GM19452 (cell line): ENCODE data around the gene DDX24.

Source experiments
- ATAC-seq: cut with Tn5 transposase; IDR thresholded peaks from one replicate; pipeline ENCODE4 v1.9.1; 2021; ENCODE audit not compliant: unreplicated experiment

Gene DDX24, protein sequence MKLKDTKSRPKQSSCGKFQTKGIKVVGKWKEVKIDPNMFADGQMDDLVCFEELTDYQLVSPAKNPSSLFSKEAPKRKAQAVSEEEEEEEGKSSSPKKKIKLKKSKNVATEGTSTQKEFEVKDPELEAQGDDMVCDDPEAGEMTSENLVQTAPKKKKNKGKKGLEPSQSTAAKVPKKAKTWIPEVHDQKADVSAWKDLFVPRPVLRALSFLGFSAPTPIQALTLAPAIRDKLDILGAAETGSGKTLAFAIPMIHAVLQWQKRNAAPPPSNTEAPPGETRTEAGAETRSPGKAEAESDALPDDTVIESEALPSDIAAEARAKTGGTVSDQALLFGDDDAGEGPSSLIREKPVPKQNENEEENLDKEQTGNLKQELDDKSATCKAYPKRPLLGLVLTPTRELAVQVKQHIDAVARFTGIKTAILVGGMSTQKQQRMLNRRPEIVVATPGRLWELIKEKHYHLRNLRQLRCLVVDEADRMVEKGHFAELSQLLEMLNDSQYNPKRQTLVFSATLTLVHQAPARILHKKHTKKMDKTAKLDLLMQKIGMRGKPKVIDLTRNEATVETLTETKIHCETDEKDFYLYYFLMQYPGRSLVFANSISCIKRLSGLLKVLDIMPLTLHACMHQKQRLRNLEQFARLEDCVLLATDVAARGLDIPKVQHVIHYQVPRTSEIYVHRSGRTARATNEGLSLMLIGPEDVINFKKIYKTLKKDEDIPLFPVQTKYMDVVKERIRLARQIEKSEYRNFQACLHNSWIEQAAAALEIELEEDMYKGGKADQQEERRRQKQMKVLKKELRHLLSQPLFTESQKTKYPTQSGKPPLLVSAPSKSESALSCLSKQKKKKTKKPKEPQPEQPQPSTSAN

DNA sequence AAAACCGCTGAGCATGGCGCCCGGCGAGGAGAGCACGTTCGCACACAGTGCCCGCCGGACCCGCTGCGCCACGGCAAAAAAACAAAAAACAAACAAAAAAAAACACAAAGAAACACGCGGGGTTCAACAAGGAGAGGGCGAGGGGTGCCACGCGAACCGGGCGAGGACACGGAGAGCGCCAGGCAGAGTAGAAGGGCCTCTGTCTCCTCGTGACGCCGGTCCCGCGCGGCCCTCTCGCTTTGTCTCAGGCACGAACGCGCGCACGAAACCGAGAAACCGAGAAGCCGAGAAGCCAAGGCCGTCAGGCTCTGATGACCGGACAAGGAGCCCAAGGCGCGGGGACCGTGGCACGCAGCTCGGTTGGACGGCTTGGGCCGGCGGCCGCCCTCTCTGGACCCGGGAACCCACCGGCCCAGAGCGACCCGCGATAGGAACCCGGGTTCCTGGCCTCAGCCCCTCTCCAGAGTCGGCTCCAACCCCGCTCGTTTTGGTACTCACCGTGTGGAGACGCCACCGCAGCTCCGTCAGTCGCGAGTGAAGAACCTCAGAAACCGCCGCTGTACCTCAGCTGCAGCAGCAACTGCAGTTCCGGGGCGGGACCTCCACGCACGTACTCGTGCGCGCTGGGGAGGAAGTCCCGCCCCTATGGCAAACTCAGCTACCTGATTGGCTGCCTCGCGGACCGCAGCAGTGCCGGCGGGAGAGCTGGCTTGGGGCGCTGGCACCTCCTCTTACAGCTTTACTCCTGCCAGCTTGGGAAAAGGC is at the start of gene DDX24, which contains the start of gene IFI27L1:
Gene DDX24 (minus strand): TSS at position 582 of the 765 bp plus-strand sequence. CDS start 1,460 bp downstream, outside the sequence.
Gene IFI27L1 (plus strand): TSS at position 690 of the 765 bp plus-strand sequence. CDS start 15,628 bp downstream, outside the sequence.
- ATAC-seq, result peak; percentile 98

DNA sequence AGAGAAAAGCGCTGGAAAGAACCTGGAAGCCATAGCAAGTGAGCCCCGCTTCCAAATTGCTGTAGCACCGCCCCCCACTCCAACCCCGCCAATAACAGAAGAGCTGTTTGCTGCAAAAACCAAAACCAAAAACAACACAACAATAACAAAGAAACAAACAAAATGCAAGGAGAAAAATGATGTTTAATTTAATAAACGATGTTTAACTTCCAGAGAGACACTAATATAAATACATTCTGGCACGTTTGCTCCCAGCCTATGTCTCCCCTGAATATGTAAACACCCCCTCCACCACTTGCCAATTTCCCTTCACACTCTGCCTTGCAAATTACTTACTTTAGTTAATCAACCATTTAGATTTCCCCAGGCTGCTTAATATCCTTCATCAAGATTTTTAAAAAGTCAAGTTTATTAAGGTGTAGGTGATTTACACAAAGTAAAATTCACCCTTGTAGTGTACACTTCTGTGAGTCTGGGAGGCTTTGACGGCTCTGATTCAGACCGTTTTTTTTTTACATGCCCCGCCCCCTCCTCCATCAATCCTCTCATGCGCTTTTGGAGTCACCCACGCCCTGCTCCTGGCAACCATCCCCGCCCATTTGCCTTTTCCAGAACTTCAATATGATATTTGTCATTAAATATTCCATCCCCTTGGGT is 48.9 kb upstream of the DDX24 start:
- ATAC-seq, result no peak

DNA sequence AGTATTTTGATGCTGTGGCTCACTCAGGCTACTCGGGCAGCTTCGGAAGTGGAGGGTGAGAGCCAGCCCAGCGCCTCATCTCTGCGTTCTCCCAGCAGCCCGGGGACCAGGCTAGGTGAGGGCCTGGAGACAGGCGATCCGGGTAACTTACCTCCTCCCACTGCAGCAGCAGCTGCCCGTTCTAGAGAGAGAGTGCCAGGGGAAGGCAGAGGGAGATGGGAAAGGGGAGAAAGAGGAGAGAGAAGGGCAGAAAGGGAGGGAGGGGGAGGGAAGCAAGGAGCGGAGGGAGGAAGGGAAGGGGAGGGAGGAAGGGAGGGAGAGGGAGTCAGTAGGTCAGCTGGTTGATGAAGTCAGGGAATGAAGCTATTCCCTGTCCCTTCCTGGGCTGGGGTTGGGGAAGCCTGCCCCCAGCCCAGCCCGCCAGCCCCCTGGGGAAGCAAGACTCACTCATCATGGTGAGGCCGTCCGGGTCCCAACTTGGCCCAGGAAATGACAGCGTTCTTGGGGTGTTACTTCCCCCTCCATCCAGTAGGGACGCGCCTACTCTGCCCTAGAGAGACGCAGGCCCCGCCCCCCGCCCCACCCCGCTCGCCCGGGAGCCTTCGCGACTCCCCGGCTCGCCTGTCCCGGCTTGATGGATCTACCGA is 48.2 kb upstream of the DDX24 start, which contains the start of gene IFI27L2:
Gene IFI27L2 (minus strand): TSS at position 494 of the 647 bp plus-strand sequence. CDS start 40 bp downstream, at position 454.
- ATAC-seq, result peak; percentile 86

DNA sequence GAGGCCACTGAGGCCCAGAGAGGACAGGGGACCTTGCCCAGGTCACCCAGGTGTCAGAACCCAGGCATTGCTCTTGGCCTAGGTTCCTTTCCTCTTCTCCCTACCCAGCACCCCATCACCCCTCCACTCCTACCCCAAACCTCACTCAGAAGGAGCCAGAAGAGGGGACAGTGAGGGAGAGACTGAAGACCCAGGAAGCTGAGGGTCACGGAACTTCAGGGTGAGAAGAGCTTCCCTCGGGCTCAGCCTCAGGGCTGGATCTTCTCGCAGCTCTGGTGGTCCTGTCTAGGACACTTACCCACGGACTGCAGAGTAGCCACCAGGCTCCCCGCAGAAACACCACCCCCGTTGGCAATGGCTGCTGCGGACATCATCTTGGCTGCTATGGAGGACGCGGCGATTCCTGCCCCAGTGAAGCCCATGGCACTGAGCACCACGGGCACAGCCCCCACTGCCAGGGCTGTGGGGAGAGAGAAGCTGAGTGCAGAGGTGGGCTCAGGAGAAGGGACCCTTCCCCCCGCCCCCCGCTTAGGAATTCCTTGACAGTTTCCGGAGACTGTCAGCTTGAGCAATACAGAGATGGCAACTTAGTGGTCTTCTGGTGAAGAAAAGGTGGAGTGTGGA is 47.3 kb upstream of the DDX24 start:
- no peak for ATAC-seq

DNA sequence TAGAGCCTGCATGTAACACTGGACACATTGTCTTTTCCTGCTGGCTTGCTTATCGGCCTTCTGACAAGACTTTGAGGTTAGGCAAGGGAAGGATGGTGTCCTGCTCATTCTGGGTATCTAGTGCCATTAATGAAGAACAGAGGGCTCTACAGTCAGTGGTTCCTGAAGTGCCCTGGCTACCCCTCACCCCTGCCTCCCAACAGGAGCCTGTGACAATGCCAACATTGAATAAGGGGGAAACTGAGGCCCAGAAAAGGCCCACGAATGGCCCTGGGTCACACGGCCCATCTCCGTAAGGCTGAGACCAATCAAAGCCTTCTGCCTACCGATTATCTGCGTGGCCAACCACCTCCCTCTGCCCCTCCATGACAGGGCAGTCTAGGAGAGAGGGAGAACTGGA is 46.3 kb upstream of the DDX24 start:
- ATAC-seq, result no peak

DNA sequence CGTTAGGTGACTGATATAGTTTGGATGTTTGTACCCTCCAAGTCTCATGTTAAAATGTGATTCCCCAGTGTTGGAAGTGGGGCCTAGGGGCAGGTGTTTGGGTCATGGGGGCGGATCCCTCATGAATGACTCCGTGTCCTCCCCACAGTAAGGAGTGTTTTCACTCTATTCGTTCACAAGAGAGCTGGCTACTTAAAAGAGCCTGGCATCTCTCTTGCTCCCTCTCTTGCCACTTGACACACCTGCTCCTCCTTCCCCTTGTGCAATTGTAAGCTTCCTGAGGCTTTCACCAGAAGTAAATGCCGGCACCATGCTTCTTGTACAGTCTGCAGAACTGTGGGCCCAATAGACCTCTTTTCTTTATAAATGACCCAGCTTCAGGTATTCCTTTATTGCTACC is 45.8 kb upstream of the DDX24 start:
- ATAC-seq, result no peak

DNA sequence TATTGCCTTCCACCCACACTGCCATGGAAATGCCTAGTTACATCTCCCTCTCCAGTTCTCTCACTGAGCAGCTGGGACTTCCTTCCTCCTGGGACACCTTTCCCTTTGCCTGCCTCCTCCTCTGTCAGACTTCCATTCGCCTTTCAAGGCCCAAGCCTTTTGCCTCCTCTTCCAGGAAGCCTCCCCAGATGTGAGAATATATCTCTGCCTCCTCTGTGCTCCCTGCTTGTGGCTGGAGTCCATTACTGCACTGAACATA is 45.3 kb upstream of the DDX24 start:
- ATAC-seq, result no peak

DNA sequence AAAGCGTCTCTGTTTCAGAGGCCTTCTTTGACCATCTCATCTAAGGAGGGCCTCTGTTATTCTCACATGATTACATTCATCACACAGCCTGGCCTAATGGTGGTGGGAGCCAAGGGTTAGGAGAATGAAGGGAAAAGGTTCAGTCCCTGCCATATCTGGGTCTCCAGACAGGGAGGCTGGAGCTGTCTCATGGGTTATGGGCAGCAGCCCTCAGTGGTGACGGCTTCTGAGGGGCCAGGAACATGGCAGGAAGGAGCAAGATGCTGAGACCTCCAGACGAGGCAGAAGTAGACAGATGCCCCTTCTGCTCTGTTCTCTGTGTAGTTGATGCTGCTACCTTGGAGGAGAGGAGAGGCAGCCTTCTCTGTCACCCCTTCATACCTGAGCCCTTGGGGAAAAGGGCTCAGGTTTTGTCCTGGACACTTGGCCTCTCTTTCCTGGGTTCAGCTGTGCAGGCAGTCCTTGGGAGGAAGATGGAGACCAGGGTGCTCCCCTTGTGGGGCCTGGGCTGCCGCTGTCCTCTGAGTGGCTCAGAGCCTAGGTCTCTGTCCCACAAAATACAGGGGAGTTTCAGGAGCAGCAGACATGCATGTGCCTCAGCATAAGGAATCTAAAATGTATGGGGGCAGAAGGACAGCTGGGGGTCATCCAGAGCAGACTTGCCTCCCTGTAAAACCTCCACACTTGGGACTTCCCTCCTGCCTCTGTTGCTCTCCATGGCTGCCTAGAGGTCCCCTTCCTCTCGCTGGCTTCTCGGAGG is 44.8 kb upstream of the DDX24 start:
- ATAC-seq, result no peak

DNA sequence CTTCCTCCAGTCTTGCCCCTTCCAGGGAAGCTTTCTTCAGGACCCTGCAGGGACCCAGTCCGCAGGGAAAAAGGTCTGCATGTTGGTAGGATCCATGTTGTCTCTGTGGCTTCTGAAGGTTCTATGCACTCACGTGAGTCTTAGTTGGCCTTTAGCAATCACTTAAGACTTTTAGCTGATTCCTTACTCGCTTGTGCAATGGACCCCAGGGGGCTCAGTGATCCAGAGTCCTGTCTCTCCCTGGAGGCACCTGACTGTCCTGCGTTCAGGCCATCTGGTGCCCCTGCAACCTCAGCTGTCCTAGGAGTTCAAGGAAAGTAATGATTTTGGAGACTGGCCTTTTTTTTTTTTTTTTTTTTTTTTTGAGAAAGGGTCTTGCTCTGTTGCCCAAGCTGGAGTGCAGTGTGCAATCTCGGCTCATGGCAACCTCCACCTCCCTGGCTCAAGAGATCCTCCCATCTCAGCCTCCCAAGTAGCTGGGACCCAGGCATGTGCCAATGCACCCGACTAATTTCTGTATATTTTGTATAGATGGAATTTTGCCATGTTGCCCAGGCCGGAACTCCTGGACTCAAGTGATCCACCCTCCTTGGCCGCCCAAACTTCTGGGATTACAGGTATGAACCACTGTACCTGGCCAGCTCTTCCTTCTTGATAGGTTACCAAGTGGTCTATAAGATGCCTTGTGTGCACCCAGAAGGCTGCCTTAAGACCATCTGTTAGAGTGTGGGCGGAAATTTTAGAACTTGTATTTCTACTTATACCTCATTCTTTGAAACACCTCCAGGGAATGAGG is 43.8 kb upstream of the DDX24 start:
- no peak for ATAC-seq

DNA sequence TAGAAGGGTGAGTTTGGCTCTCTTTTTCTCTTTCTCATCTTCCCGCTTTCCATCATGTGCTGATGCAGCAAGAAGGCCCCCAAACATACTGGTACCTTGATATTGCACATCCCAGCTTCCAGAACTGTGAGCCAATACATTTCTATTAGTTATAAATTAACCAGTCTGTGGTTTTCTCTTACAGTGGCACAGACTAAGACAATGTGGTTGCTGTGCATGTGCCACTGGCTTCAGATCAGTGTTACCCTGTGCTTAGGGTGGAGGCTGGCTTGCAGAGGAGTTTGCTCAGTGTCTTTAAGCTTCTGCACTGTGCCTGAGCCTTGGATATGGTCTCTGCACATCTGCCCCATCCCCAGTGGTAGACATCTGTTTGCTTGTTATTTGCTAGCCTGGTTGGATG is 42.9 kb upstream of the DDX24 start:
- ATAC-seq, result no peak

DNA sequence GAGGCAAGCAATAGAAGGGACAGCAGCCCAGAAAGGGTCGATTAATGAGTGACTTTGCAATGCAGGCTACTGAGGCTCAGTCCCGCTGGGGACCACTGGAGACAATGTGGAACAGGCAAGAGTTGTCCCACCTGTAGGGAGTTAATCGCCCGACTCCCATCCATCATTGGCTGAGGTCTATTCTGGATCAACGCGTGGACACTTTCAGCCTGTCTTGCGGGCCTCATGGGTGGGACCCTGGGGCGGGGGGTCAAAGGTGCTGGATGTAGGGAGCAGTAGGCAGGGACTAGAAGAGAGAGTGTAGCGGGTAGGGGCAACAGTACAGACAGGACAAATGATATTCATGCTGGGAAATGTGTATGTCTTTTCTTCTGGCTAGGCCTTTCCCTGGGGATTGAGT is 42.3 kb upstream of the DDX24 start:
- no peak for ATAC-seq

DNA sequence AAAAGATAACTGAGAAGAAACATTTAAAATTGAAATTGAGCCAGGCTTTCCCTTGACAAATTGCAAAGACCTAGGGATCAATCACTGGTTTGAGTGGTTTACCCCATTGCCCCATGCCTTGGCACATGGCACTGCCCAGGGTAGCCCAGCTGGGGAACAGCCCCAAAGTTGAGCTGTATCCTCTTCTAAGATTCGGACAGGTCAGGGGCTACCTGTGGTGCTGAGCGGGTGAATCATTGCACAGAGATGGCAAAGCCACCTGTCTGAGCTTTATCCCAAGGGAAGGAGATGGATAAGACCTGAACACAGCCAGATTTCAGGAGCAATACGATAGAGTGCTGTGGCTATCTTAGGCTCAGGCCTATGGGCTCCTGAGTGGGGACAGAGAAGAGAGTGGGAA is 41.4 kb upstream of the DDX24 start:
- ATAC-seq, result no peak

DNA sequence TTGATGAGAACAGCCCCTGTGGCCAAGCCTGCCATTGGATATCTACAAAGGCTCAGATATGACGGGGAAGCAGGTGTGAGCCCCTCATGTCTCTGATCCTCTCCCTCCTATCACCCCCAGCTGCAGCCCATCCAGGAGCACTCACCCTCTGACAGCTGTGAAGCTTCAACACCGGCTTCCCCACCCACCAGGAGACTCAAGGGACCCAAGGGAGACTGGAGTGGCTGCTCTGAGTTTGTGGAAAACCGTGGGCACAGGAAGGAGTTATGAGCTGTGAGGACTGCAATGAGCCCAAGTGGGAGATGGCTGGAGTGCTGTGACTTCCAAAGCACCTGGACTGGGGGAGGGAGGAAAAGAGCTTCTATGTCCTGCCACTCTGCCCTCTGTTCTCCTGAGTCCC is 40.5 kb upstream of the DDX24 start:
- ATAC-seq, result no peak

DNA sequence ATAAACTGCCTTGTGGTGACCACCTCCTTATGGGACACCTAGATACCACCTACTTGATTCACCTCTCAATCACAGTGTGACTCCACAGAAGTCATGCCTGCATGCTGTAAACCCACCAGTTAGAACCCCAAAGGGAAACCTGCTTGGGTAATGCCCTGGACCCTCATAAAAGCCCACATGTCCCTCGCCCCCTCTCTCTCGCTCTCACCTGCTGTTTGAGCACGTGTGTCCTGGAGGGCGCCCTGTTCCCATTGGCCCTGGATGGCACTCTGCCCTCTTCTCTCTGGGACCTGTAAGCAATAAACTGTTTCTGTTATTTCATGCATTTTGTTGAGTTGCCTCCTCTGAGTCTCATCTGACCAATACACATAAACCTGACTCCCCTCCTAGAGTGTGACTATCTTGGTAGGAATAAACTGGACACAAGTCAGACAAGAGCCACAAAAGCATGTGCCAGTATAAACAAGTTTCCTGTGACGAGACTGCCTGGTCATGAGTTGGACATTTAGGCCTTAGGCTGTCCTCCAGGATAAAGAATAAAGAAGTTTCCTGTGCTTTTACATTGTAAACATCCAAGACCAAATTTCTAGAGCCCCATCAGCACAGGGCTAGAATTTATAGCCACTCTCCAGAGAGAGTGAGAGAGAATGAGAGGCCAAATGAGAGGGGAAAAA is 39.8 kb upstream of the DDX24 start:
- no peak for ATAC-seq

DNA sequence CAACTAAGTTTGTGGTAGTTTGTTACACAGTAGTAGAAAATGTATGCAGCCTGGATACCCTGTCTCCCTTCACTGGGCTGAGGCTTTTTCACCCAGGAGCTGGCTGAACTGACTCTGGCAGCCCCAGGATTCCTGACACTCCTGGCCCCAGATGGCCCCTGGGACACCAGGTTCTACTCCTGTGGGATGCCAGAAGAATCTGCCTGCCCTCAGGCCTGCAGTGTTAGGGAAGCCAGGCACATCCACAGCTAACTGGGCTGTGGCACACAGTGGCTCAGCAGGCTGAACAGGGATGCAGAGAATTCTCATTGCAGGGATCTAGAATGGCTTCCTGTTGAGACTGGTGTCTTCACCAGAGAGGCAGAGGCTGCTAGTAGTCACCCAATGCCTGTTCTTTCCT is 38.1 kb upstream of the DDX24 start:
- ATAC-seq, result no peak

DNA sequence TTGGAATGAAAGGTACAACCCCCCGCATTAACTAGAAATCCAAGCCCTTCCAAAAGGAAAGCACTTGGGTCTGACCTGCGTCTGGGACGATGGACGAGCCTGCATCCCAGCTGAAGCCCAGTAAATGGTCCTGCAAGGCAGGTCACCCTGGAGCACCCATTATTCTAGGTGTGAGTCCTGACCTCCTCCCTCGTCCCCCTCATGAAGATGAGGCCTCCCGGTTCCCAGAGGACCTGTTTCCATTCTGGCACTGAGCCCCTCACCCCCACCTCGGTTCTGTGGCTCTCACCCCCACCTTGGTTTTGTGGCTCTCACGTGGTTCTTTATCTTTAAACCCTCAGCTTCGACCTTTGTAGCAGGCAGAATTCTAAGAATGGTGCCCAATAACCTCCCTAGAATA is 36.9 kb upstream of the DDX24 start:
- ATAC-seq, result no peak

DNA sequence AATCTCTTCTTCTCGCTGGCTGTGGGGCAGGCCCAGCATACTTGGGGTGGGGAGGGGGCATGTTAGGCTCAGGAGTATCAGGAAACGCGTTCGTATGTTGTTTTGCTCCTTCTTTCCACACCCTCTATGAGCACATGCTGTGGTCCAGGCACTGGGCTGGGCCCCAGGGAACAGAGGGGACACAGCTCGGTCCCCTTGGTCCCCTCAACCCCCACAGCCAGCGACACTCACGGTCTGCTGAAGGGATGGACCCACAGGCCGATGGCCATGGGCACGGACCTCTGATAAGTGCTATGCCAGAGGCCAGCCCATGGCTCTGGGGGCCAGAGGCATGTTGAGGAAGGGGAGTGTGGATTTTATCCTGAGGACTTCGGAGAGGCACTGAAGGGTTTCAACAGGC is 35.7 kb upstream of the DDX24 start:
- ATAC-seq, result no peak

DNA sequence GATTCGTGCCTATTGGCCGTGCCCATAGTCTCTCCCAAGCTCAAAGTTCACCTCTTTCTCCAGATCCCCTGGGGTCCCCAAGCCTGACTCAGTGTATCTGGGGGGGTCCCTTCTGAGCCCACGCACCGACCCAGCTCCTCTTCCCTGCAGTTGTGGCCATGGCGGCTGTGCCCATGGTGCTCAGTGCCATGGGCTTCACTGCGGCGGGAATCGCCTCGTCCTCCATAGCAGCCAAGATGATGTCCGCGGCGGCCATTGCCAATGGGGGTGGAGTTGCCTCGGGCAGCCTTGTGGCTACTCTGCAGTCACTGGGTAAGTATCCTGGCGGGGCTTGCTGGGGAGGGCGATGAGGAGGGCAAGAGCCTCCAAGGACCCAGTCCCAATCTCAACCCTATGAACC is 34.6 kb upstream of the DDX24 start:
- ATAC-seq, result no peak
